H1 (cell line): ENCODE measurements around the gene TMEM238. TPM values are rescaled to one million over a fixed set of nuclear protein-coding genes. Genes with fewer than 3 reads are reported as not detected.
"Not testable (repeated sequence)": the region's sequence is repeated elsewhere in the genome, so short reads cannot be mapped to it uniquely, and the experiment has no call there.

Experiments
- CTCF ChIA-PET: fragments of 300-600 bp; sonication (Branson Sonifier 250); formaldehyde crosslinking; loops from one replicate; lab custom pipeline; 2021; ENCODE audit not compliant: partially characterized antibody; lab: Charles Lee
- POLR2A ChIA-PET: fragments of 300-600 bp; sonication (Branson Sonifier 250); formaldehyde crosslinking; loops from one replicate; lab custom pipeline; 2021; ENCODE audit warnings: inconsistent platforms; ENCODE audit not compliant: partially characterized antibody; lab: Charles Lee
- DNase-seq, 2 experiments: peaks; one replicate each; pipeline versions ENCODE4 v3.0.0 to v3.0.0-alpha.2; 2010 to 2022; ENCODE audit warnings: low spot score in 2 of 2, low read depth in 1 of 2, mixed read lengths in 1 of 2
- FAIRE-seq: peaks from 2 replicates; lab custom pipeline; 2011; peaks lifted over from hg19 to GRCh38; lab: Jason Lieb, UNC
- H2AFZ ChIP-seq: 2 replicates; pipeline ENCODE4 v1.8.1; 2012; ENCODE audit warnings: low read length, inconsistent platforms
- H2AK5ac ChIP-seq: 2 replicates; pipeline ENCODE4 v1.6.1; 2013; ENCODE audit warnings: low read depth, low read length
- H2BK120ac ChIP-seq: replicated peaks from 2 replicates; pipeline ENCODE3; 2013; ENCODE audit warnings: low read depth, low read length, inconsistent platforms
- H2BK12ac ChIP-seq: 2 replicates; pipeline ENCODE4 v1.6.1; 2013; ENCODE audit warnings: low read depth, low read length
- H2BK15ac ChIP-seq: 2 replicates; pipeline ENCODE4 v1.6.1; 2013; ENCODE audit warnings: low read length
- H2BK20ac ChIP-seq: 2 replicates; pipeline ENCODE4 v1.6.1; 2013; ENCODE audit warnings: low read length
- H2BK5ac ChIP-seq: 2 replicates; pipeline ENCODE4 v1.6.1; 2013; ENCODE audit warnings: low read depth, low read length
- H3K14ac ChIP-seq: 2 replicates; pipeline ENCODE4 v1.6.1; 2013; ENCODE audit warnings: inconsistent platforms; ENCODE audit not compliant: insufficient read length
- H3K18ac ChIP-seq: 2 replicates; pipeline ENCODE4 v1.6.1; 2013; ENCODE audit warnings: low read length; ENCODE audit errors: extremely low read depth
- H3K23ac ChIP-seq: 2 replicates; pipeline ENCODE4 v1.6.1; 2013; ENCODE audit warnings: inconsistent platforms; ENCODE audit not compliant: insufficient read length
- H3K23me2 ChIP-seq: 2 replicates; pipeline ENCODE4 v1.6.1; 2013; ENCODE audit warnings: low read depth, low read length
- H3K27ac ChIP-seq: 2 replicates; pipeline ENCODE4 v1.6.1; 2011; ENCODE audit warnings: low read depth, low read length, inconsistent platforms
- H3K27me3 ChIP-seq, 4 experiments: replicated peaks in 1 of 4; 1 replicate in 1 of 4; 2 replicates in 3 of 4; pipeline versions ENCODE4 v1.6.1 to v1.8.1; 2011 to 2013; ENCODE audit warnings: low read length in 3 of 4, mild to moderate bottlenecking in 3 of 4, inconsistent platforms in 2 of 4, mixed read lengths in 2 of 4, moderate library complexity in 1 of 4; ENCODE audit not compliant: control insufficient read depth in 3 of 4, insufficient read depth in 3 of 4; ENCODE audit errors: extremely low read depth in 1 of 4
- H3K36me3 ChIP-seq, 4 experiments: 2 replicates each; pipeline versions ENCODE4 v1.6.1 to v1.8.1; 2011 to 2013; ENCODE audit warnings: mild to moderate bottlenecking in 4 of 4, low read length in 3 of 4, moderate library complexity in 2 of 4, control low read depth in 1 of 4, inconsistent platforms in 1 of 4; ENCODE audit not compliant: insufficient read depth in 4 of 4, control insufficient read depth in 2 of 4
- H3K4ac ChIP-seq: replicated peaks from 2 replicates; pipeline ENCODE3; 2013; ENCODE audit warnings: low read length, low read depth, mixed read lengths, inconsistent platforms; ENCODE audit not compliant: insufficient read length
- H3K4me1 ChIP-seq, 4 experiments: replicated peaks in 1 of 4; 1 replicate in 1 of 4; 2 replicates in 3 of 4; pipeline versions ENCODE4 v1.6.1 to v1.8.1; 2011 to 2013; ENCODE audit warnings: low read length in 3 of 4, inconsistent platforms in 2 of 4, mixed read lengths in 1 of 4; ENCODE audit not compliant: insufficient read depth in 4 of 4, control insufficient read depth in 3 of 4
- H3K4me2 ChIP-seq, 2 experiments: 2 replicates each; pipeline versions ENCODE4 v1.6.1 to v1.8.1; 2011 to 2013; ENCODE audit warnings: low read depth in 2 of 2, low read length in 2 of 2, control low read depth in 1 of 2, inconsistent platforms in 1 of 2, mild to moderate bottlenecking in 1 of 2; ENCODE audit not compliant: insufficient read depth in 1 of 2
- H3K4me3 ChIP-seq, 4 experiments: fragments of 200-600, 300-600 bp in 1 of 4; sonication (generic), shearing (Covaris generic), sonication (Bioruptor Twin) in 1 of 4; 2 replicates each; pipeline versions ENCODE4 v1.5.1 to v1.8.1; 2011 to 2016; ENCODE audit warnings: low read length in 4 of 4, low read depth in 3 of 4, control low read depth in 2 of 4, inconsistent platforms in 2 of 4, mild to moderate bottlenecking in 2 of 4, mixed read lengths in 1 of 4, moderate library complexity in 1 of 4; ENCODE audit not compliant: insufficient read depth in 2 of 4; ENCODE audit errors: extremely low read depth in 1 of 4
- H3K56ac ChIP-seq: replicated peaks from 2 replicates; pipeline ENCODE3; 2013; ENCODE audit warnings: low read depth, mild to moderate bottlenecking, mixed read lengths, low read length, inconsistent platforms; ENCODE audit not compliant: insufficient read length
- H3K79me1 ChIP-seq: 2 replicates; pipeline ENCODE4 v1.6.1; 2013; ENCODE audit warnings: low read depth, low read length, control low read depth
- H3K79me2 ChIP-seq, 2 experiments: 2 replicates each; pipeline versions ENCODE4 v1.6.1 to v1.8.1; 2012 to 2013; ENCODE audit warnings: low read length in 2 of 2, mild to moderate bottlenecking in 2 of 2, inconsistent platforms in 1 of 2; ENCODE audit not compliant: insufficient read depth in 2 of 2, control insufficient read depth in 1 of 2
- H3K9ac ChIP-seq, 4 experiments: replicated peaks in 1 of 4; 1 replicate in 1 of 4; 2 replicates in 3 of 4; pipeline versions ENCODE4 v1.6.1 to v1.8.1; 2011 to 2013; ENCODE audit warnings: low read depth in 3 of 4, low read length in 3 of 4, control low read depth in 2 of 4, mild to moderate bottlenecking in 2 of 4, moderate library complexity in 2 of 4, inconsistent platforms in 1 of 4; ENCODE audit errors: extremely low read depth in 1 of 4
- H3K9me3 ChIP-seq, 2 experiments: 2 replicates each; pipeline versions ENCODE4 v1.6.1 to v1.8.1; 2012 to 2013; ENCODE audit warnings: mild to moderate bottlenecking in 2 of 2, moderate library complexity in 2 of 2, control low read depth in 1 of 2, inconsistent platforms in 1 of 2, low read depth in 1 of 2, low read length in 1 of 2, mixed read lengths in 1 of 2; ENCODE audit not compliant: insufficient read depth in 2 of 2
- H4K20me1 ChIP-seq, 2 experiments: replicated peaks in 1 of 2; 2 replicates each; pipeline versions ENCODE3 to v1.8.1; 2011 to 2013; ENCODE audit warnings: inconsistent platforms in 2 of 2, low read length in 2 of 2, mild to moderate bottlenecking in 1 of 2; ENCODE audit not compliant: insufficient read depth in 2 of 2, control insufficient read depth in 1 of 2
- H4K5ac ChIP-seq: 2 replicates; pipeline ENCODE4 v1.6.1; 2013; ENCODE audit warnings: low read length, low read depth, mixed read lengths, inconsistent platforms; ENCODE audit not compliant: insufficient read length
- H4K8ac ChIP-seq: 2 replicates; pipeline ENCODE4 v1.8.0; 2013; ENCODE audit warnings: mild to moderate bottlenecking, moderate library complexity, low read length, inconsistent platforms; ENCODE audit not compliant: insufficient read depth; ENCODE audit errors: extremely low read depth
- H4K91ac ChIP-seq: replicated peaks from 2 replicates; pipeline ENCODE3; 2013; ENCODE audit warnings: low read length, mixed read lengths, inconsistent platforms; ENCODE audit not compliant: insufficient read length
- WGBS, 2 experiments: shearing (Covaris generic) in 1 of 2; methylation state at CpG; one replicate each; pipeline versions ENCODE4 v1.1.6 to v1.1.7; 2013 to 2015; ENCODE audit warnings: low lambda C conversion rate in 2 of 2, mixed read lengths in 2 of 2, inconsistent platforms in 1 of 2, low coverage in 1 of 2, missing lambda C conversion rate in 1 of 2; ENCODE audit not compliant: insufficient replicate concordance in 2 of 2, insufficient coverage in 1 of 2, insufficient read length in 1 of 2; ENCODE audit errors: extremely low coverage in 1 of 2, missing lambda C conversion rate in 1 of 2; 5-methylcytosine and 5-hydroxymethylcytosine counted together
- polyA plus RNA-seq, 7 experiments: library from polyadenylated mRNA; depleted of rRNA in 3 of 7; stranded (reverse) in 5 of 7; unstranded in 2 of 7; fragments of >200 nt in 5 of 7; fragments of 200-250 nt in 2 of 7; gene quantifications; 1 replicate in 5 of 7; 2 replicates in 1 of 7; 4 replicates in 1 of 7; pipeline versions ENCODE4 v1.2.1 to v1.2.3, GENCODE V29; 2011 to 2013; ENCODE audit warnings: missing spikeins in 2 of 7, mixed read lengths in 2 of 7
- total RNA-seq: library from RNA; stranded (reverse); fragmentation: NEBNext Ultra II Directional; extraction: Animal tissue kit (Norgen Biotek cat#: 25700); gene quantifications from 2 replicates; pipeline ENCODE4 v1.2.1, GENCODE V29; 2021

The TMEM238 gene
- total and polyA plus RNA-seq, 2 of the 8 experiments (the other 6 are each of a cell fraction or from before 2014, with no cell fraction given), result 0.53 to 3.8 TPM

- H3K23ac ChIP-seq, H3K23me2 ChIP-seq, H2BK20ac ChIP-seq, H2BK12ac ChIP-seq, H3K27ac ChIP-seq, H3K4me2 ChIP-seq, H3K4me3 ChIP-seq, H2AK5ac ChIP-seq, H2BK120ac ChIP-seq, H3K27me3 ChIP-seq, H3K9ac ChIP-seq, H3K18ac ChIP-seq, H3K79me1 ChIP-seq, DNase-seq, H4K20me1 ChIP-seq, H3K56ac ChIP-seq, H2BK15ac ChIP-seq, H4K91ac ChIP-seq, CTCF ChIA-PET, H3K4ac ChIP-seq, H3K9me3 ChIP-seq, H3K36me3 ChIP-seq, H3K4me1 ChIP-seq, H2AFZ ChIP-seq, FAIRE-seq, H3K79me2 ChIP-seq, H4K8ac ChIP-seq, H2BK5ac ChIP-seq, H3K14ac ChIP-seq, H4K5ac ChIP-seq: not testable (repeated sequence)
- 96% methylated on average over 6 of the region's 6 CpGs; no CpG with 5 or more reads in 1 of the 2 experiments for WGBS, 2 experiments
- POLR2A ChIA-PET, result interaction anchor here (1.4 to 2.1 kb wide), 2 partner anchors 10 to 17 kb away, joined by 5 to 6 read pairs; partner anchors contain the start of gene KMT5C
Observed at GRCh38 chr19:55329791-55330190, 54.3 kb downstream of the TMEM238 start.

Other genes starting within 250 kb of the TMEM238 start
- gene TNNT1, start 235.1 kb downstream of the TMEM238 start, total RNA-seq, result 107 and 115 TPM in 2 replicates
- gene TNNT1, start 235.1 kb downstream of the TMEM238 start, polyA plus RNA-seq (2011; rRNA removed), result 69.6 and 97.9 TPM in 2 replicates
- 16.6 and 16.9 TPM in 2 replicates for gene TNNI3, start 226.6 kb downstream of the TMEM238 start, total RNA-seq
- gene TNNI3, start 226.6 kb downstream of the TMEM238 start, polyA plus RNA-seq (2011; rRNA removed), result 56.0 and 67.9 TPM in 2 replicates
- gene DNAAF3, start 217.7 kb downstream of the TMEM238 start, total RNA-seq, result 5.4 and 5.7 TPM in 2 replicates
- 8.0 and 13.8 TPM in 2 replicates for gene DNAAF3, start 217.7 kb downstream of the TMEM238 start, polyA plus RNA-seq (2011; rRNA removed)
- gene SYT5, start 204.0 kb downstream of the TMEM238 start, total RNA-seq, result 0.35 and 0.99 TPM in 2 replicates
- gene SYT5, start 204.0 kb downstream of the TMEM238 start, polyA plus RNA-seq (2011; rRNA removed), result 0.67 and 1.6 TPM in 2 replicates
- gene PTPRH, start 174.8 kb downstream of the TMEM238 start, total RNA-seq, result 0.21 and 0.30 TPM in 2 replicates
- gene PTPRH, start 174.8 kb downstream of the TMEM238 start, polyA plus RNA-seq (2011; rRNA removed), result 0.39 and 1.1 TPM in 2 replicates
- gene TMEM86B, start 155.5 kb downstream of the TMEM238 start, total RNA-seq, result 2.0 and 2.1 TPM in 2 replicates
- 2.9 and 4.2 TPM in 2 replicates for gene TMEM86B, start 155.5 kb downstream of the TMEM238 start, polyA plus RNA-seq (2011; rRNA removed)
- 74.4 and 75.6 TPM in 2 replicates for gene PPP6R1, start 125.3 kb downstream of the TMEM238 start, total RNA-seq
- 36.4 and 52.5 TPM in 2 replicates for gene PPP6R1, start 125.3 kb downstream of the TMEM238 start, polyA plus RNA-seq (2011; rRNA removed)
- 63.4 and 68.8 TPM in 2 replicates for gene HSPBP1, start 104.2 kb downstream of the TMEM238 start, total RNA-seq
- gene HSPBP1, start 104.2 kb downstream of the TMEM238 start, polyA plus RNA-seq (2011; rRNA removed), result 100 and 111 TPM in 2 replicates
- 32.7 and 33.6 TPM in 2 replicates for gene BRSK1, start 100.3 kb downstream of the TMEM238 start, total RNA-seq
- 27.6 and 55.2 TPM in 2 replicates for gene BRSK1, start 100.3 kb downstream of the TMEM238 start, polyA plus RNA-seq (2011; rRNA removed)
- gene TMEM150B, start 59.0 kb downstream of the TMEM238 start, total RNA-seq, result 0.88 and 0.91 TPM in 2 replicates
- 0.41 and 0.46 TPM in 2 replicates for gene TMEM150B, start 59.0 kb downstream of the TMEM238 start, polyA plus RNA-seq (2011; rRNA removed)
- 31.5 and 33.4 TPM in 2 replicates for gene KMT5C, start 44.4 kb downstream of the TMEM238 start, total RNA-seq
- 24.9 and 59.4 TPM in 2 replicates for gene KMT5C, start 44.4 kb downstream of the TMEM238 start, polyA plus RNA-seq (2011; rRNA removed)
- 6.4 and 6.5 TPM in 2 replicates for gene COX6B2, start 29.6 kb downstream of the TMEM238 start, total RNA-seq
- gene COX6B2, start 29.6 kb downstream of the TMEM238 start, polyA plus RNA-seq (2011; rRNA removed), result 4.9 and 12.2 TPM in 2 replicates
- not detected in 2 replicates for gene GARIN5B, start 21.0 kb downstream of the TMEM238 start, total RNA-seq
- gene GARIN5B, start 21.0 kb downstream of the TMEM238 start, polyA plus RNA-seq (2011; rRNA removed), result 0.03 and 0.05 TPM in 2 replicates
- 1.6 and 2.8 TPM in 2 replicates for gene IL11, start 13.8 kb downstream of the TMEM238 start, total RNA-seq
- gene IL11, start 13.8 kb downstream of the TMEM238 start, polyA plus RNA-seq (2011; rRNA removed), result 1.7 and 2.7 TPM in 2 replicates
- gene TMEM190, start 7.5 kb downstream of the TMEM238 start, total RNA-seq, result 1.4 TPM in 1 of 2 replicates, not detected in the other
- 1.6 and 4.5 TPM in 2 replicates for gene TMEM190, start 7.5 kb downstream of the TMEM238 start, polyA plus RNA-seq (2011; rRNA removed)
- gene RPL28, start 1.6 kb upstream of the TMEM238 start, total RNA-seq, result 2,123 and 2,232 TPM in 2 replicates
- 6,692 and 8,402 TPM in 2 replicates for gene RPL28, start 1.6 kb upstream of the TMEM238 start, polyA plus RNA-seq (2011; rRNA removed)
- 398 and 402 TPM in 2 replicates for gene UBE2S, start 23.5 kb upstream of the TMEM238 start, total RNA-seq
- 466 and 530 TPM in 2 replicates for gene UBE2S, start 23.5 kb upstream of the TMEM238 start, polyA plus RNA-seq (2011; rRNA removed)
- gene SHISA7, start 59.0 kb upstream of the TMEM238 start, total RNA-seq, result 0.98 and 1.0 TPM in 2 replicates
- 0.76 and 1.1 TPM in 2 replicates for gene SHISA7, start 59.0 kb upstream of the TMEM238 start, polyA plus RNA-seq (2011; rRNA removed)
- 96.9 and 106 TPM in 2 replicates for gene ISOC2, start 77.3 kb upstream of the TMEM238 start, total RNA-seq
- gene ISOC2, start 77.3 kb upstream of the TMEM238 start, polyA plus RNA-seq (2011; rRNA removed), result 152 and 195 TPM in 2 replicates
- 3.2 and 3.6 TPM in 2 replicates for gene C19orf85, start 80.5 kb upstream of the TMEM238 start, total RNA-seq
- gene C19orf85, start 80.5 kb upstream of the TMEM238 start, polyA plus RNA-seq (2011; rRNA removed), result 2.2 and 3.3 TPM in 2 replicates
- gene ZNF628, start 92.3 kb upstream of the TMEM238 start, total RNA-seq, result 10.8 and 12.9 TPM in 2 replicates
- gene ZNF628, start 92.3 kb upstream of the TMEM238 start, polyA plus RNA-seq (2011; rRNA removed), result 1.7 and 4.5 TPM in 2 replicates
- gene NAT14, start 100.9 kb upstream of the TMEM238 start, total RNA-seq, result 69.1 and 71.2 TPM in 2 replicates
- gene NAT14, start 100.9 kb upstream of the TMEM238 start, polyA plus RNA-seq (2011; rRNA removed), result 47.1 and 79.5 TPM in 2 replicates
- 1.7 and 2.3 TPM in 2 replicates for gene SSC5D, start 104.1 kb upstream of the TMEM238 start, total RNA-seq
- gene SSC5D, start 104.1 kb upstream of the TMEM238 start, polyA plus RNA-seq (2011; rRNA removed), result 0.39 and 0.72 TPM in 2 replicates
- 3.9 and 4.1 TPM in 2 replicates for gene SBK2, start 152.8 kb upstream of the TMEM238 start, total RNA-seq
- 3.2 and 7.4 TPM in 2 replicates for gene SBK2, start 152.8 kb upstream of the TMEM238 start, polyA plus RNA-seq (2011; rRNA removed)
- gene SBK3, start 161.3 kb upstream of the TMEM238 start, total RNA-seq, result 0.76 and 0.94 TPM in 2 replicates
- gene SBK3, start 161.3 kb upstream of the TMEM238 start, polyA plus RNA-seq (2011; rRNA removed), result 1.5 and 2.8 TPM in 2 replicates
- gene ZNF579, start 196.6 kb upstream of the TMEM238 start, total RNA-seq, result 18.9 and 19.0 TPM in 2 replicates
- 10.0 and 16.4 TPM in 2 replicates for gene ZNF579, start 196.6 kb upstream of the TMEM238 start, polyA plus RNA-seq (2011; rRNA removed)
- gene FIZ1, start 215.2 kb upstream of the TMEM238 start, total RNA-seq, result 17.6 and 18.5 TPM in 2 replicates
- gene FIZ1, start 215.2 kb upstream of the TMEM238 start, polyA plus RNA-seq (2011; rRNA removed), result 9.1 and 13.0 TPM in 2 replicates
- gene ZNF524, start 216.0 kb upstream of the TMEM238 start, total RNA-seq, result 4.7 and 5.4 TPM in 2 replicates
- gene ZNF524, start 216.0 kb upstream of the TMEM238 start, polyA plus RNA-seq (2011; rRNA removed), result 4.4 and 7.0 TPM in 2 replicates
- gene ZNF865, start 221.4 kb upstream of the TMEM238 start, total RNA-seq, result 13.6 and 14.6 TPM in 2 replicates
- 3.5 and 5.9 TPM in 2 replicates for gene ZNF865, start 221.4 kb upstream of the TMEM238 start, polyA plus RNA-seq (2011; rRNA removed)
- gene ZNF784, start 240.3 kb upstream of the TMEM238 start, total RNA-seq, result 8.0 and 8.6 TPM in 2 replicates
- gene ZNF784, start 240.3 kb upstream of the TMEM238 start, polyA plus RNA-seq (2011; rRNA removed), result 6.5 and 9.8 TPM in 2 replicates